ENCODE data around the gene CREBL2. TPM values are rescaled to one million over a fixed set of nuclear protein-coding genes. Genes with fewer than 3 reads are reported as not detected.
"Not testable (repeated sequence)": the region's sequence is repeated elsewhere in the genome, so short reads cannot be mapped to it uniquely, and the experiment has no call there.

CREBL2 gene
- total and polyA plus RNA-seq, 3 donors from 2014 or later: 42.8 to 49.6 (median 43.6) TPM

GRCh38 chr12:12564911-12565310 is 46.8 kb upstream of the CREBL2 start:
- intact Hi-C loops (cut with DNase I; ENCODE audit: low total_unique reads): loop anchor here (10.0 kb wide), 1 partner anchor 180 kb away; no protein-coding TSS in a partner anchor
- 50 to 75% methylated on average over 1 of the region's 1 CpG for WGBS, 2 donors

GRCh38 chr12:12565971-12566370 is 45.7 kb upstream of the CREBL2 start:
- not testable (repeated sequence) for H3K4me1 ChIP-seq; DNase-seq; H3K27me3 ChIP-seq; H3K36me3 ChIP-seq (ENCODE audit: low read depth, missing control alignments); H3K4me3 ChIP-seq; H3K27ac ChIP-seq; H3K9me3 ChIP-seq
- intact Hi-C loops (cut with DNase I; ENCODE audit: low total_unique reads): loop anchor here (10.0 kb wide), 1 partner anchor 181 kb away; no protein-coding TSS in a partner anchor
- WGBS, 2 donors: 90 to 91% methylated on average over 2 to 18 of the region's 32 CpGs

More at GRCh38 chr12:12564911-12565310, 46.8 kb upstream of the CREBL2 start:
- Histone ChIP-seq H3K9me3 (no peaks in the 10 kb centered on the region), H3K27ac (no peak overlapping the region), H3K4me3 (no peak overlapping the region), H3K36me3 (ENCODE audit: low read depth, missing control alignments) (no peaks in the 10 kb centered on the region), H3K4me1 (peaks cover 6% of the 10 kb centered on the region), H3K27me3 (no peaks in the 10 kb centered on the region)
- no peak for DNase-seq
- TF ChIP-seq POLR2A (IDR thresholded peaks at IDR 0.05) (no peak), CTCF (IDR thresholded peaks at IDR 0.05) (no peak)

GRCh38 chr12:12572659-12573058 is 39.0 kb upstream of the CREBL2 start:
- Histone ChIP-seq H3K27ac (no peak overlapping the region), H3K9me3 (no peaks in the 10 kb centered on the region), H3K27me3 (no peaks in the 10 kb centered on the region), H3K4me1 (no peaks in the 10 kb centered on the region), H3K36me3 (ENCODE audit: low read depth, missing control alignments) (no peaks in the 10 kb centered on the region), H3K4me3 (no peak overlapping the region)
- intact Hi-C loops (cut with DNase I; ENCODE audit: low total_unique reads): no loop called here
- TF ChIP-seq POLR2A (IDR thresholded peaks at IDR 0.05) (no peak), CTCF (IDR thresholded peaks at IDR 0.05) (no peak)
- 91% methylated on average over 3 of the region's 3 CpGs for WGBS, 2 donors
- no peak for DNase-seq

GRCh38 chr12:12577786-12578185 is 33.9 kb upstream of the CREBL2 start:
- Histone ChIP-seq H3K36me3 (ENCODE audit: low read depth, missing control alignments) (no peaks in the 10 kb centered on the region), H3K9me3 (no peaks in the 10 kb centered on the region), H3K27me3 (no peaks in the 10 kb centered on the region), H3K27ac (no peak overlapping the region), H3K4me1 (no peaks in the 10 kb centered on the region), H3K4me3 (no peak overlapping the region)
- 88 to 90% methylated on average over 3 of the region's 3 CpGs for WGBS, 2 donors
- no peak for DNase-seq
- intact Hi-C loops (cut with DNase I; ENCODE audit: low total_unique reads): no loop called here
- no peak for TF ChIP-seq POLR2A (IDR thresholded peaks at IDR 0.05)
- TF ChIP-seq CTCF (IDR thresholded peaks at IDR 0.05): no peak

- H3K27me3 ChIP-seq; H3K27ac ChIP-seq; H3K9me3 ChIP-seq; intact Hi-C loops (cut with DNase I; ENCODE audit: low total_unique reads); H3K4me3 ChIP-seq; DNase-seq; H3K36me3 ChIP-seq (ENCODE audit: low read depth, missing control alignments); H3K4me1 ChIP-seq: not testable (repeated sequence)
- 82 to 93% methylated on average over 1 of the region's 1 CpG for WGBS, 2 donors
Measured at GRCh38 chr12:12580716-12581115, 31.0 kb upstream of the CREBL2 start.

- 87% methylated on average over 4 of the region's 4 CpGs for WGBS, 2 donors
- intact Hi-C loops (cut with DNase I; ENCODE audit: low total_unique reads): no loop called here
- no peak overlapping the region for H3K27ac ChIP-seq
Measured at GRCh38 chr12:12582193-12582881, 29.3 kb upstream of the CREBL2 start.

More at GRCh38 chr12:12582193-12582881, 29.3 kb upstream of the CREBL2 start:
- no peaks in the 10 kb centered on the region for H3K27me3 ChIP-seq
- no peaks in the 10 kb centered on the region for H3K36me3 ChIP-seq (ENCODE audit: low read depth, missing control alignments)
- no peaks in the 10 kb centered on the region for H3K9me3 ChIP-seq
- no peak for DNase-seq
- no peak overlapping the region for H3K4me3 ChIP-seq
- peaks cover 5% of the 10 kb centered on the region for H3K4me1 ChIP-seq
- TF ChIP-seq CTCF (IDR thresholded peaks at IDR 0.05) (no peak), POLR2A (IDR thresholded peaks at IDR 0.05) (no peak)

Data from testis (tissue), 3 donors.